Suprapubic skin (tissue), 4 donors: ENCODE results near the gene TAF10. TPM values are rescaled to one million over a fixed set of nuclear protein-coding genes. Genes with fewer than 3 reads are reported as not detected.

Experiments
- DNase-seq, 2 donors: peaks; one replicate each; pipeline ENCODE4 v3.0.0-alpha.2; 2019; ENCODE audit warnings: low spot score in 2 of 2
- H3K27ac ChIP-seq: fragments of 200-600 bp; sonication (generic); one replicate; pipeline ENCODE4 v1.5.1; 2019
- H3K27me3 ChIP-seq: fragments of 200-600 bp; sonication (generic); one replicate; pipeline ENCODE4 v1.5.1; 2019
- H3K36me3 ChIP-seq: fragments of 200-600 bp; sonication (generic); one replicate; pipeline ENCODE4 v1.5.1; 2019
- H3K4me1 ChIP-seq: fragments of 200-600 bp; sonication (generic); one replicate; pipeline ENCODE4 v1.5.1; 2019
- H3K4me3 ChIP-seq: fragments of 200-600 bp; sonication (generic); one replicate; pipeline ENCODE4 v1.5.1; 2019; ENCODE audit warnings: mild to moderate bottlenecking
- H3K9me3 ChIP-seq: fragments of 200-600 bp; sonication (generic); one replicate; pipeline ENCODE4 v1.5.1; 2019
- EP300 ChIP-seq: sonication (generic); formaldehyde crosslinking; IDR thresholded peaks from one replicate; pipeline ENCODE4 v1.6.1; 2017; ENCODE audit warnings: antibody characterized with exemption
- POLR2A ChIP-seq, 2 donors: fragments of 450-650 bp; IDR thresholded peaks; one replicate each; pipeline ENCODE4 v1.6.1; 2017; ENCODE audit warnings: antibody characterized with exemption in 2 of 2, mild to moderate bottlenecking in 2 of 2, moderate library complexity in 2 of 2
- POLR2AphosphoS5 ChIP-seq, 3 donors: sonication (generic); formaldehyde crosslinking; IDR thresholded peaks; one replicate each; pipeline ENCODE4 v1.6.1; 2017; ENCODE audit warnings: antibody characterized with exemption in 3 of 3
- WGBS: methylation state at CpG from one replicate; pipeline ENCODE4 v1.1.5; 2018; 5-methylcytosine and 5-hydroxymethylcytosine counted together
- total RNA-seq, 4 donors: library from RNA; depleted of rRNA; stranded (reverse); fragments of >200 nt; gene quantifications; one replicate each; pipeline ENCODE4 v1.1.0, GENCODE V29; 2016
- TF ChIP-seq, protein P1 (sequence below), 2 donors: fragments of 200-600 bp in 1 of 2; fragments of 450-650 bp in 1 of 2; sonication (generic) in 1 of 2; IDR thresholded peaks; one replicate each; pipeline ENCODE4 v1.5.1; 2016 to 2019; ENCODE audit warnings: antibody characterized with exemption in 2 of 2, mild to moderate bottlenecking in 1 of 2, moderate library complexity in 1 of 2

Gene TAF10
- total RNA-seq, 4 donors from 2014 or later, result 24.1 to 54.5 (median 40.1) TPM

DNA sequence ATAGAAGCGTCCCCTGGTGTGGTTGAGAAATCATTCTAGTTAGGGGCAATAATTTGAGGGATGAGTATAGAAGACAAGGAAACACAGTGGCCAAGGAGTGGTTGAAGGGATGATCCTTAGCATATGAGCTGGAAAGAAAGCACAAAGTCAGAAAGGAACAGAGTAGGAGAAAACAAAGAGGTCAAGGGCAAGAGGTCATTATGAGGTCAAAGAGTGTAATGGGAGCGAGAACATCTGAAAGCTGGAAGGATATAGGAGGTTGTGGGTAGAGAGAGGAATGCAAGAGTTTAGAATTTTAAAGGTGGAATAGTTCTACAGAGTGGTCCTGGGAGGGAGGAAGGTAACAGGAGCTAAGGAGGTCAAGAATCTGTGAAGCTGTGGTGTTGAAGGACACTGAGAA, 41.6 kb upstream of the TAF10 start:
- Histone ChIP-seq H3K9me3 (no peaks in the 10 kb centered on the region), H3K27me3 (no peaks in the 10 kb centered on the region), H3K4me1 (peaks cover 19% of the 10 kb centered on the region), H3K27ac (no peak overlapping the region), H3K36me3 (no peaks in the 10 kb centered on the region), H3K4me3 (no peak overlapping the region)
- DNase-seq, result no peak
- no peak for TF ChIP-seq POLR2A (IDR thresholded peaks at IDR 0.05)
- TF ChIP-seq, protein P1, sequence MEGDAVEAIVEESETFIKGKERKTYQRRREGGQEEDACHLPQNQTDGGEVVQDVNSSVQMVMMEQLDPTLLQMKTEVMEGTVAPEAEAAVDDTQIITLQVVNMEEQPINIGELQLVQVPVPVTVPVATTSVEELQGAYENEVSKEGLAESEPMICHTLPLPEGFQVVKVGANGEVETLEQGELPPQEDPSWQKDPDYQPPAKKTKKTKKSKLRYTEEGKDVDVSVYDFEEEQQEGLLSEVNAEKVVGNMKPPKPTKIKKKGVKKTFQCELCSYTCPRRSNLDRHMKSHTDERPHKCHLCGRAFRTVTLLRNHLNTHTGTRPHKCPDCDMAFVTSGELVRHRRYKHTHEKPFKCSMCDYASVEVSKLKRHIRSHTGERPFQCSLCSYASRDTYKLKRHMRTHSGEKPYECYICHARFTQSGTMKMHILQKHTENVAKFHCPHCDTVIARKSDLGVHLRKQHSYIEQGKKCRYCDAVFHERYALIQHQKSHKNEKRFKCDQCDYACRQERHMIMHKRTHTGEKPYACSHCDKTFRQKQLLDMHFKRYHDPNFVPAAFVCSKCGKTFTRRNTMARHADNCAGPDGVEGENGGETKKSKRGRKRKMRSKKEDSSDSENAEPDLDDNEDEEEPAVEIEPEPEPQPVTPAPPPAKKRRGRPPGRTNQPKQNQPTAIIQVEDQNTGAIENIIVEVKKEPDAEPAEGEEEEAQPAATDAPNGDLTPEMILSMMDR (IDR thresholded peaks at IDR 0.05), result no peak
- TF ChIP-seq POLR2AphosphoS5 (IDR thresholded peaks at IDR 0.05), result no peak
- TF ChIP-seq EP300, result no peak
- 91% methylated on average over 2 of the region's 2 CpGs for WGBS

- peaks cover 19% of the 10 kb centered on the region for H3K4me1 ChIP-seq
- WGBS, result 87% methylated on average over 1 of the region's 1 CpG
- no peaks in the 10 kb centered on the region for H3K27me3 ChIP-seq
- no peak overlapping the region for H3K4me3 ChIP-seq
- no peak for DNase-seq
- TF ChIP-seq, protein P1 (IDR thresholded peaks at IDR 0.05), result no peak
- TF ChIP-seq POLR2AphosphoS5 (IDR thresholded peaks at IDR 0.05) (no peak), POLR2A (IDR thresholded peaks at IDR 0.05) (no peak), EP300 (no peak)
- H3K36me3 ChIP-seq, result no peaks in the 10 kb centered on the region
- H3K27ac ChIP-seq, result no peak overlapping the region
- H3K9me3 ChIP-seq, result no peaks in the 10 kb centered on the region
Measured at GRCh38 chr11:6653097-6653496, 41.1 kb upstream of the TAF10 start.

DNA sequence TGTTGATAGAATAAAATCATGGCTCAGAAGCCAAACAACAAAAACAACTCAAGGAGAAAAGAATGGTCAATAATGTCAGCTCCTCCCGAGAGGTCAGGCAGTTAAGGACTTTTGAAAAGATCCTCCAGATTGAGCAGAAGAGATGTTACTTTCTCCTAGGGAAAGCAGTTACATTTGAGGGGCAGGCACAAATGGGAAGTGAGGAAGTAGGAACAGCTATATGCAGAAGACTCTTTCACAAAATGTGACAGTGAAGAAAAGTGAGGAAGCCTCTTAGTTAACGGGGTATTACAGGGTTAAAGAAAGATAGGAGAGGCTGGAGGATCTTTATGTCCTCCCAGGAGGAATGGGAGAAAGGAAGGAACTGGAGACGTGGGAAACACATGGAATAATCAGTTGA, 40.2 kb upstream of the TAF10 start:
- H3K9me3 ChIP-seq, result no peaks in the 10 kb centered on the region
- TF ChIP-seq POLR2A (IDR thresholded peaks at IDR 0.05) (no peak), POLR2AphosphoS5 (IDR thresholded peaks at IDR 0.05) (no peak), EP300 (no peak)
- TF ChIP-seq, protein P1 (IDR thresholded peaks at IDR 0.05), result no peak
- H3K4me3 ChIP-seq, result no peak overlapping the region
- H3K4me1 ChIP-seq, result peaks cover 24% of the 10 kb centered on the region
- no peak overlapping the region for H3K27ac ChIP-seq
- H3K27me3 ChIP-seq, result no peaks in the 10 kb centered on the region
- DNase-seq, result no peak
- no peaks in the 10 kb centered on the region for H3K36me3 ChIP-seq
- WGBS, result 63% methylated on average over 3 of the region's 3 CpGs

GRCh38 chr11:6650980-6651379, 39.0 kb upstream of the TAF10 start:
- DNase-seq, result no peak
- no peak overlapping the region for H3K27ac ChIP-seq
- H3K27me3 ChIP-seq, result no peaks in the 10 kb centered on the region
- H3K4me1 ChIP-seq, result peaks cover 33% of the 10 kb centered on the region
- no peaks in the 10 kb centered on the region for H3K9me3 ChIP-seq
- 77% methylated on average over 6 of the region's 6 CpGs for WGBS
- no peaks in the 10 kb centered on the region for H3K36me3 ChIP-seq
- no peak for TF ChIP-seq POLR2A (IDR thresholded peaks at IDR 0.05)
- TF ChIP-seq EP300, result no peak
- TF ChIP-seq, protein P1 (IDR thresholded peaks at IDR 0.05), result no peak
- TF ChIP-seq POLR2AphosphoS5 (IDR thresholded peaks at IDR 0.05), result no peak
- H3K4me3 ChIP-seq, result no peak overlapping the region

- H3K27ac ChIP-seq, result no peak overlapping the region
- no peak overlapping the region for H3K4me3 ChIP-seq
- peaks cover 36% of the 10 kb centered on the region for H3K4me1 ChIP-seq
- no peaks in the 10 kb centered on the region for H3K27me3 ChIP-seq
- no peaks in the 10 kb centered on the region for H3K9me3 ChIP-seq
- H3K36me3 ChIP-seq, result no peaks in the 10 kb centered on the region
- no peak for DNase-seq
- TF ChIP-seq POLR2A (IDR thresholded peaks at IDR 0.05) (no peak), EP300 (no peak), POLR2AphosphoS5 (IDR thresholded peaks at IDR 0.05) (no peak)
- TF ChIP-seq, protein P1 (IDR thresholded peaks at IDR 0.05), result no peak
Measured at GRCh38 chr11:6650104-6650503, 38.1 kb upstream of the TAF10 start.
